NOMO-1 treated with dmso at 0.1 percent for 144 hours (cell line): ENCODE data around the gene DOCK2.
"Not testable (repeated sequence)": the region's sequence is repeated elsewhere in the genome, so short reads cannot be mapped to it uniquely, and the experiment has no call there.

Experiments
- DNase-seq: peaks from one replicate; lab custom pipeline; 2025; ENCODE audit not compliant: unreplicated experiment; lab: John Stamatoyannopoulos, UW

Gene DOCK2

DNA sequence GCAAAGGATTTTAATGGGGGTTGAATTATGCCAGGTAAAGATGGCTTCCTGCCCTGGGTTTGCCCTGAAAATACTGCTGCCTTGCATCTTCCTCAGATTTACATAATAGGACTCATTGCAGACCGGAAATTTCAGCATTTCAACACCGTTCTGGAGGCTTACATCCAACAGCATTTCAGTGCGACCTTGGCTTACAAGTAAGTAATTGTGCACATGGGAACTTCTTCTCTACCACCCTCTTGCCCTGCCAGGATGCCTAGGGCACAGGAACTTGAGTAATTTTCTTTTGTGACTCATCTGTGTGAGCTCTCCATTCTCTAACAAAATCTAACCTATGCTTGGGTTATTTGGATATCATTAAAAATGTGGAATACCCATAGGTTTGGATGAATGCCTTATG lies 80.2 kb downstream of the DOCK2 start:
- peak; percentile 84 for DNase-seq

DNA sequence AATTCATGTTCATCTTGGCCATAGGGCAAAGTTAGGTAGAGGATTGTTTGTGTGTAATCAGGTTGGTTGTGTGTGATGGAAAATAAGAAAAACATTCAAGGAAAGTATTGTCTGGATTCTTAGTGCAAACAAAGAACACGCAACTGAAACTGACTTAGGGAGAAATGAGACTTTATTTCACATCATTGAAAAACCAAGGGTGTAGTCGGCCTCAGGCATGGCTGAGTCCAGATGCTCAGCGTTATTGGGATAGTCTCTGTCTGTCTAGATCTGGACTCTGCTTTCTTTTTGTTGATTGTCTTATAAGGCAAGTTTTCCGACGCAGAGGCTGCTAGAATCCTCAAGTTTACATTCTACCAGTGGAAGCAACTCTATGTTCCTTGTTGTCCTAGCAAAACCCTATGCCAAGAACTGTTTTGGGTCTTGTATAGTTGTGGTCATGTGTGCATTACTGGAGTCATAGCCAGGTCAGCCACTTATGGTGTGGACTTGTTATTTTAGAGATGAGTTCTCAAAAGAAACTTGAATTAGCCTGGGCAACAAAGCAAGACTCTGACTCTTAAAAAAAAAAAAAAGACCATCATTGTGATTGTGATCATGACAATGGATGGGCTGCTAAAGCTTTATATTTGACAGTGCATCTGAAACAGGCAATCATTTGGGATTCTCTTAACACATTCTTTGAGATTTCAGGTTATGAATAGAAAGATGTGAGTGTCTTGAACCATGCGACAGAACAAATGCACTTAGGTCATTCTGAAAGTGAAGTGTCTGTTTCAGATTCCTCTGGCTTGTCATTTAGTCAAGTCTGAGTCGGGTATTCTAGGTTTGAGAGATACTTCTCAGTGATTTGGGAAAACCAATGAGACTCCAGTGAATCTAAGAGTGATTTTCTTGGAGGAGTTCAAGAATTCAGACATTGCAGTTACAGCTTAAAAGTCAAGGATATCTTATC lies 82.6 kb downstream of the DOCK2 start:
- DNase-seq, result no peak

DNA sequence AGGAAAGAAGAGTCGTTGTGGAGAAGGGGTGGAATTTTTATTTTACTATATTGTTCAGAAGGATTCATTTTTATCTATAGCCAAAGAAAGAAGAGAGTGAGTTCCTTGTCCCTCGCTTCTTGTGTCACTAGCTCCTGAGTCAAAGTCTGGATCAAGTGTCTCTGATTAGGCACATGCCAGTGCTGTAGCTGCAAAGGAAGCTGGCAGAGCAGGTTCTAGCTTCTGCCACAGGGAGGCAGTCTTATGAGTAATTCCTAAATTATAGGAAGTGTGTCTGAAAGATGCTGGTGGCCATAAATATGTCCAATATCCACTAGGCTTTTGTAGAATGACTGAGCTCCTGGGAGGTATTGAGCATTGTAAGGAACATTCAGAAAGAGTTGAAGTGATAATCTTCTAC lies 84.7 kb downstream of the DOCK2 start:
- DNase-seq, result no peak

DNA sequence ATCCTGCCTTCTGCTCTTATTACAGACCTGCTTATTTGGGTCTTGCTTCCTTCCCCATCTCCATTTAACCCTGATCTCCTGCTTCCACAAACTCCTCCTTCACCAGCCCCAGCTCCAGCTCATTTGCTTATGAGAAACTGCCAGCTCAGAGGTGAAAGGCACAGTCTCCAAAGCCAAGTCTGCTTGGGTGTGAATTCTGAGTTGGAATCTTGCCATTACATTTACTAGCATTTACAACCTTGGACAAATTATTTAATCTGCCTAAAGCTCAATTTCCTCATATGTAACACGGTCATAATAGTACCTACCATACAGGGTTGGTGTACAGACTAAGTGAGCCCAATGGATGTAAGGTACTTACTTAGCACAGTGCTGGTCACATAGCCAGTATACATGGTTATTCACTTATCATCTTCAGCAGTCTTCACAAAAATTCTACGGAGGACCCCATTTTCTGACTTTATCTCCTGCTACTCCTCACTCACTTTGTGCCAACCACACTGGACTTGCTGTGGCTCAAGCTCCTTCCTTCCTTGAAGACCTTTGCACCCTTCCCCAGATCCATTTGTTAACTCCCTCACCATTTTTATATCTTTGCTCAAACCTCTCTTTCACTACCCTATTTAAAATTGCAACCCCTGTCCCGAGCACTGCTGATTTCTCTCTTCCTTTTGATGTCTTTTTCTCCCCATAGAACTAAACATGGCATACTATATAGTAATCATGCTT lies 86.2 kb downstream of the DOCK2 start:
- DNase-seq, result no peak

DNA sequence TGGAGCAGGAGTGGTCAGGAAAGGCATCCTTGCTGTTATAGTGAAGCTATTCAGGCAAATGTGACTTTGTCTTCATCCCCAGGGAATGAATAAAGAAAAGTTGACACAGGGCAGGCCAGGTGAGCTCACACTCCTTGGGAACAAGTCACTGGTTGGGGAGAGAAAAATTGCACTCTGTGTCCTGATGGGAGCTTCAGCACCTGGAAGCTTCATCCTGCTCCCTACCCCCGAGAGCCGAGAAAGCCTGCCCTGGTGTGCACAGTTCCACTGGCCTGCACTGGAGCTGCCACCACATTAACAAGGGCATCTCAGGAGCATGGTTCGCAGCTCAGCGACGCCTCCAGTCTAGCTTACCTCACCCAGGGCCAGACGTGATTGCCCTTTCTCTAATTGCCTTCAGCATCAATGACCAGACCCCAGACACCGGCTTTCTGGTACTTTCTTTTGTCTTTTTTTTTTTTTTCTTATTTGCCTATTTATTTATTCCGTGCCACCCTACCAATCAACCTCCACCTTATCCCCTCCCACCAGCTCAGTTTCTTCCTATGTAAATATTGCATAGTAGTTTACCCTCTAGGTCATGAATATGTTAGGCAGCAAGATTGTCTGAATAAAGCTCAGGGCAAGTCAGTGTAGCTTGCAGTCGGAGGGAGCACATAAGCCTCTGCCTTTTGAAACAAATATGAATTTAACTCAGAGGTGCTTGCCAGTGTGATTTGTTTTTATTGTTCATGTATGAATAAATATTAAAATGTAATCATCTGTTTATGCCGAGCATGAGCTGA lies 87.4 kb downstream of the DOCK2 start:
- no peak for DNase-seq

DNA sequence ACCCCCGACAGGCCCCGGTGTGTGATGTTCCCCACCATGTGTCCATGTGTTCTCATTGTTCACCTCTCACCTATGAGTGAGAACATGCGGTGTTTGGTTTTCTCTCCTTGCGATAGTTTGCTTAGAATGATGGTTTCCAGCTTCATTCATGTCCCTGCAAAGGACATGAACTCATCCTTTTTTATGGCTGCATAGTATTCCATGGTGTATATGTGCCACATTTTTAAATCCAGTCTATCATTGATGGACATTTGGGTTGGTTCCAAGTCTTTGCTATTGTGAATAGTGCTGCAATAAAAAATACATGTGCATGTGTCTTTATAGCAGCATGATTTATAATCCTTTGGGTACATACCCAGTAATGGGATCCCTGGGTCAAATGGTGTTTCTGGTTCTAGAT lies 88.6 kb downstream of the DOCK2 start:
- not testable (repeated sequence) for DNase-seq

DNA sequence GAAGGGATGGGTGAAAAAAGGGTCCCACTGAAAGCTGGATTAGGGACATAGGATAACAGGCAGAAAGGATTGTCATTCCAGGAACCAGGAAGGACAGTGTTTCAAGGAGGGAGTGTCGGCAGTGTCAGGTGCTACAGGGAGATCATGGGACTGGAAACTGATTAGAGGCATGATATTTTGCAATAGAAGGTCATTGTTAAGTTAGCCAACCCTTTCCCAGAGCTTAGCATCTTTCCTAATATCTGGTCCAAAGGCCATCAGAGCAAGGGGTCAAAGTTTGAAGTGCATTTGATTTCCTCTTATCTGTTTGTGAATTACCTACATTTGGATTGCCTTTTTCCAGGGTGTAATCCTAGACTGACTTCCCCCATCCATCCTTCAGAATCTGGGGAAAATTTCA lies 91.3 kb downstream of the DOCK2 start:
- DNase-seq, result no peak

DNA sequence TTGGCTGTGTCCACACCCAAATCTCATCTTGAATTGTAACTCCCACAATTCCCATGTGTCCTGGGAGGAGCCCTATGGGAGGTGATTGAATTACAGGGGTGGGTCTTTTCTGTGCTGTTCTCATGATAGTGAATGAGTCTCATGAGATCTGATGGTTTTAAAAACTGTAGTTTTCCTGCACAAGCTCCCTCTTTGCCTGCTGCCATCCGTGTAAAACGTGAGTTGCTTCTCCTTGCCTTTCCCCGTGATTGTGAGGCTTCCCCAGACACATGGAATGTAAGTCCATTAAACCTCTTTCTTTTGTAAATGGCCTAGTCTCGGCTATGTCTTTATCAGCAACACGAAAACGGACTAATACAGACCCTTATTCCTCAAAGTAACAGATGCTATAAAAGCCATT lies 94.1 kb downstream of the DOCK2 start:
- DNase-seq, result no peak

DNA sequence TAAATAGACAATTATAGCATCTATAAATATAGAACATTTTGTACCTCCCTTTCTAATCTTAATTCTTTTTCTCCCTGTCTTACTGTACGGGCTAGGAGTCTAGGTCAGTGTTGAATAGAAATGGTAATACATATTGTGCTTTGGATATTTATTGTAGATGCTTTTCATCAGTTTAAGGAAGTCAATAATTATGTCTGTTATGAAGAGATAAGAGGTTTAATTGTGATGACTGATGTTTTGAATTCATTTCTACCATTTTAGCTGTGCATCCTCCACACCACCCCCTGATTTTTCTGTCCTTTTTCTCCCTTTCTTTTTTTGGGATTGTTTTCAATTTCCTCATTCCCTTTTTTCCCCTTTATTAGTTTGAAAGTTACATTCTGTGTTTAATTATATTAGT lies 95.8 kb downstream of the DOCK2 start:
- DNase-seq, result no peak

DNA sequence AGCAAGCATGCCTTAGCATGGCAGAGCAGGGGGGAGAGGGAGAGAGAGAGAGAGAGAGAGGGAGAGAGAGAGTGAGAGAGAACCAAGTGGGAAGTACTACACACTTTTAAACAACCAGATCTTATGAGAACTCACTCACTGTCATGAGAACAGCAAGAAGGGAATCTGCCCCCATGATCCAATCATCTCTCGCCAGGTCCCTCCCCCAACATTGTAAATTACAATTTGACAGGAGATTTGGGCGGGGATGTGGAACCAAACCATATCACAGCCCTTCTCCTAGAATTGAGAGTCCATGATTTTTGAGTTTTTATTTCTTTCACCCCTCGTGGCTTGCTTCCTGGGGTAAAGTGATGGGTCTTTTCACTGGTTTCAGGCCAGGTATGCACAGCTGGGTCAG lies 98.8 kb downstream of the DOCK2 start:
- DNase-seq, result no peak

DNA sequence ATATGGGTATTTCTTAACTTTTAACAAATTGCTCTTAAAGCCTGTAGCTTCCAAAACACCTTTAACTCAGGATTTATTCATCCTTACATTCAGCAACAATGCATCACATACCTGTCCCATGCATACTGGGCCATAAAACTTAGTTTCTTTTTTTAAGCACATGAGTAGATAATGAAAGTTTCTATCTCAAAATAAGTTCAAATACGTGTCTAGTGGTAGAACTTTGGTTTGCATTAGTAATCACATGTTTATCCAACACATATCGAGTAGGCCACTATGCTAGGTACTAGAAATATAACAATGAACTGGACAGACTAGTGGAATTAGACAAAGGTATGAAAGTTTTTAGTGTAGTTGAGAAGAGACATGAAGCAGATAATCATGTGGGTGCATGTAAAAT lies 99.6 kb downstream of the DOCK2 start:
- DNase-seq, result no peak

DNA sequence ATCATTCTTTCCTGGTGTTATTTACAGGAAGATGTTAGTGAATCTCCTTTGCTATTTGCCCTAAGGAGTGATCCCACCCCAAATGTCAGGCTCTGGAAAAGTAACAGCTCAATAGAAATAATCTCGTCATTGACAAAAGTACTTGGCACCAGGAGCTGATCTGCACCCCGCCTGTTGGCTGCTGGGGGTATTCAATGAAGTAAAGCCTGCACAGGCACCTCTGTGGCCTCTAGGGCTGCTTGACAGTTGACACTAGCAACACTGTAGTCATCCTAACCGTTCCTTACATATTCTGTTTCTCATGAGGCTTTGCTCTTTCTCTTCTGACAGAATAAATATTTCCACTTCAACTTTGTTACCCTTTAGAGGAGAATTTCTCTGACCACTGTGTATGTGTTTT lies 103.4 kb downstream of the DOCK2 start:
- DNase-seq, result no peak

DNA sequence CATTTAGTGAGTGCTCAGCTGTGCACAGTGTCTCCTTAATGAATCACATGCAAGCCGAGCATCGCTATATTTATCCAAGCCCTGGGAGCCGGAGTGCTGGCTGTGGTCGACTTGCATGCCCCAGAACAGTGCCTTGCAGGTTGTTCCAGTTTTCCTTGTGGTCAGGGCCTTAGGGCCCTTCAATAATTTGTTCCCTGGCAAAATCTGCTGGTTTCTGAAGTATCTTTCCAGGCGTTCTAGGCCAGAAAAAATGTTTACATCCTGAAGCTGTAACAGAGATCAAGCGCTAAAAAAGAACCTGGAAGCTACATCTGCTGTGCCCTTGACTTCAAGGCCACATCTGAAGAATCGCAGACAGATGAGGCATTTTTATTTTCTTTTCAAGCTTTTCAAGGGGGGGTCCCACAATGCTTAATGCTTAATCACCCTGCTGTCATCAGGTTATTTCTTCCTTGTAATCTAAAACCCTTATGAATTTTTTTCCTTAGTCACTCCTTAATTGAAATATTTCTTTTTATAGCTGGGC lies 105.8 kb downstream of the DOCK2 start:
- no peak for DNase-seq

DNA sequence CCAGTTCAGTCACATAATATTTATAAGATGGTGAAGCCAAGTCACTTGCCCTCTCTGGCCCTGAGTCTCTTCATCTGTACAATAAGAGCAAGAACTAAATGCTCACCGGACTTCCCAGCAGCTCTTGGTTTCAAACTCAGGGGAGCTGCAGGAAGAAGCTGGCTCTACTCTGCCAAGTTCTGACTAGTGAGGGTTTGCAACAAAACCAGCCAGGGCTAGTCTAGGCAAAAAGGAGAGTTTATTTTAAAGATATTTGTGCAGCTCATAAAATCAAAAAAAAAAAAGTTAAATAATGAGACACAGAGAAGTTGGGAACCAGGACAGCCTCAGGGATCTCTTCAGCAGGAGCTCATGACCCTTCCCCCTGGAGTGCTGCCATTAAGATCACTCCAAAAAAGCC lies 107.3 kb downstream of the DOCK2 start:
- no peak for DNase-seq

DNA sequence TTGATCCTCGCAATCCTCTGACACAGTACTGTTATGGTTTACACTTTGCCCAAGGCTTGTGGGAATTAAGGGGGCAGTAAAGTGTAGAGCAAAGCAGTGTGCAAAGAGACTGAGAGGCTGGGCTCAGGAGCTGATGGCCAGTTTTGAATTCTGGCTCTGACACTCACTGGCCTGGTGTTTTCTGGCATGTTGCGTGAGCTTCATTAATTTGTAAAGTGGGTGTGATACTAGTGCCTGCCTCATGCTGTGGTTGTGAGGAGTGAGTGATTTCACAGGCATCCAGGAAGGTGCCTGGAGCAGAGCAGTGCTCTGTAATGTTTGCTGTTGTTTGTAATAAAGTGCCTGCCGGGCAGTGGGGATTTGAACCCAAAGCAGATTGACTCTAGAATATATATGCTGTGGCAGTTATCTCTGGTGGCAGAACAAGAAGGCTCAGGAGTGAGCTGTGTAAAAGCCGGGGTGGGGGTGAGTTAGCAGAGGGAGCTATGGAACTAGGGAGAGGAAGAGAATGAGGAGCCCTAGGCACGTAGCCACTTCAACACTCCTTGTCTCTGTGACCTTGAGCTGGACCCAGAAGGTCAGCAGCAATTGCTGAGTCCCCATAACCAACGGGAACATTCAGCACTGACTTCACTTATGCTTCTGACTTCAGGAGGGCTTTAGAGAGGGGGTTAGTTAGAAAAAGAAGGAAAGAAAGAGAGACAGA lies 108.5 kb downstream of the DOCK2 start:
- no peak for DNase-seq

DNA sequence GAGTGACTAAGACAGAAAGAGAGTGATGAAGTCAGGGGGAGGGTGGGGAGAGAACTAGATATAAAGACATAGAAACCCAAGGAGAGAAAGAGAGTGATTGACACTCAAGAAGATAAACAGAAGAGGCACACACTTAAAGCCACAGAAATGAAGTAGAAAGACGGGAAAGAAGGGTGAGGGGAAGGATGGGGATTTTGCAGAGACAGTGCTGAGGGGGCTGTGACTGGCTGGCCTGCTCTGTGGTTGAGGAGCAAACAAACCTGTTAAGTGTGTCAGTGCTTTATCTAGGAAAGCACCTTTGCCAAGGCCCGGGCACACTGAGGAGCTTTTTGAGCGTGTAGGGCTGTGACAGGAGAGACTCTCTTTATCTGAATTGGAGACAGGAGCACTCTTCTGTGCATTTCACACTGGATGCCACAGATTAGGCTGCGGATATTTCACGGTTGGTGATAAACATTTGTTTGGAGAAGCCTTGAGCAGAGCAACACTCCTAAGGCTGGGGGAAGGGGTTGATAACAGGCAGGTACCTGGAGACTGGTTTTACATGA lies 109.1 kb downstream of the DOCK2 start:
- DNase-seq, result no peak

DNA sequence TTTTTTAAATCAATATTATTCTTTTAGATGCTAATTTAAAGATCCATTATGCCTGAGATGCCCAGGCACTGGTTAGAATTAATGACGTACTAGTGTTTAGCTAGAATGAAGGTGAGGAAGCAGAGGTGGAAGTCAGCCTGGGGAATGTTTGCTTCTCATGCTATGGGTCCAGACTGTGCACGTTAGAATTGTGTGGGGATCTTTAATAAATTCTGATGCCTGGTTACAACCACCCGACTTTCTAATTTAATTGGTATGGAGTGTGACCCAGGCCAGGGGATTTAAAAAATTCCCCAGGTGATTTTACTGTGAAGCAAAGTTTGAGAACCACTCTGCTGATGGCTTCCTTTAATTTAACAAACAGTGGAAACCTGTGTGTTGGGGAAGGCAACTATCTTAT lies 111.1 kb downstream of the DOCK2 start:
- DNase-seq, result no peak

DNA sequence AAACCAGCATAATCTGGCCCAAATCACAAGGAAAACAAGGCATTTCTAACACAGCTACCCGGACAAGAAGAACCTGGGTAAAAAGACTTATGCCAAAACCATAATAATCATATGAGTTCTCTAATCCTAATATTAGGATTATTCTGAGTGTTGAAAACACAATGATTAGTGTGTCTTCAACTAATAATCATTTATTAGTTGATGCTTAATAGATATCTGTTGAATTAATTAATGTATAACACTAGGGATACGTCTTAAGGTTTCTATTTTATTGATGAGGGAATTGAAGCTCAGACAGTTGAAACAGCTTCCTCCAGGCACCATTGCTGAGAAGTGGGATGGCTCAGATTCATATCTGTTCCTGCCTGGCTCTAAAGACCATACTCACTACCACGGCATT lies 112.2 kb downstream of the DOCK2 start:
- no peak for DNase-seq

DNA sequence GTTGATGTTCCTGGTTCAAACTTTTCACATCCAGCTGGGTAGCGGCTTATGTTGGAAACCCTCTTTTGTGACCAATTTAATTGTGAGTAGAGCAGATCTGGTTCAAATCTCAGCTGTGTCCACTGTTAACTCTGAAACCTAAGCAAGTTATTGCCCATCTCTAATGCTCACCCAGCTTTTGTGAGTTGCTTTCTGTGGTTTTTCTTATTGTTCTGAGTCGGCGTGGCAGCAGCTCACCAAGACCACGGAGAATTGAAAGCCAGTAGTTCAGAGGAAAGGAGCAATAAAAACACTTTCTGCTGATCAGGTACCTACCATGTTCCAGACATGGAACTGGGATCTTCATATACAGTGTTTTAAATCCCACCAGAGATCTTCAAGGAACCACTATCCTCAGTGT lies 114.4 kb downstream of the DOCK2 start:
- no peak for DNase-seq

DNA sequence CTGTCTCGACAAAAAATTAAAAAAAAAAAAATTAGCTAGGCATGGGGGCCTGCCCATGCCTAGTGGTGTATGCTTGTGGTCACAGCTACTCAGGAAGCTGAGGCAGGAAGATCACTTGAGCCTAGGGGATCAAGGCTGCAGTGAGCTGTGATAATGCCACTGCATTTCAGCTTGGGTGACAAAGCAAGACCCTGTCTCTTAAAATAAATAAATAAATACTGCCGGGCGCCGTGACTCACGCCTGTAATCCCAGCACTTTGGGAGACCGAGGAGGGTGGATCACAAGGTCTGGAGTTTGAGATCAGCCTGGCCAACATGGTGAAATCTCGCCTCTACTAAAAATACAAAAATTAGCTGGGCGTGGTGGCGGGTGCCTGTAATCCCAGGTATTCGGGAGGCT lies 115.5 kb downstream of the DOCK2 start:
- DNase-seq, result not testable (repeated sequence)
